Fibroblast of upper back skin (primary cell): Measurements from ENCODE around the gene LGI4.
A peak's percentile ranks its signal among the peaks of the same experiment; 100 is the strongest.

Experiments used
- DNase-seq: peaks from one replicate; pipeline ENCODE4 v3.0.0-alpha.2; 2013

Gene LGI4

GRCh38 chr19:35122687-35123551 lies 11.9 kb downstream of the LGI4 start:
- no peak for DNase-seq

DNA sequence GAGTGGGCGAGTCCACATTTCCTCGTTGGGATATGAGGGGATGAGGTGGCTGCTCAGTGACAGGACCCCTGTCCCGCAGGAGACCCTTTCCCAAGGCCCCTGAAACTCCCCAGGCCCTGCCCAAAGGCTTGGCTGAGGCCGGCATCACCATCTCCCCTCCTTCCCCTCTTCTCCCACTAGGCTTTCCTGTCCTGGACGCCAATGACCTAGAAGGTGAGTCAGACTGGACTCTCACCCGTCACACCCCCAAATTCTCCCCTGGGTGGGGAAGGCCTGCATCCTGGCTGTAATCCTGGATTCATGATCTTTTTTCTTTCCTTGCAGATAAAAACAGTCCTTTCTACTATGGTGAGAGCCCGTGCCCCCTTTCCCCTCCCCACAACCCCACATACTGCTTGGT lies 14.0 kb downstream of the LGI4 start:
- DNase-seq: no peak

DNA sequence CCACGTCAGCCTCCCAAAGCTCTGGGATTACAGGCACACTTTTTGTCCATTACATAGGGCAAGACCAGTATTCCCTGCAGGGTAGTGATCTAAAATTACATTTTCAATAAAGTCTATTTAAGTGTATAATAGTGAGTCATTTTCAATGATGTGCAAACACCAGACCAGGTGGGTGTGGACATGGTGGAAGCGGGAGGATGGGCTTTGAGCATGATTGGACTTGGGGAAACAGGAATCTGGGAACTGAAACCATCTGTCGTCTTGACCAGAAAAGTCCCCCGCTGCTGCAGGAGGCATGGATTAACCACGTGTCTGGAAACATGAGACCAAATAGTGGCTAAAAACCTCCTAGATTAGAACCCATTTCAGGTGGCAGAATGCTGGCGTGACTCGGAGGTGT lies 14.4 kb downstream of the LGI4 start:
- peak; percentile 89 for DNase-seq

DNA sequence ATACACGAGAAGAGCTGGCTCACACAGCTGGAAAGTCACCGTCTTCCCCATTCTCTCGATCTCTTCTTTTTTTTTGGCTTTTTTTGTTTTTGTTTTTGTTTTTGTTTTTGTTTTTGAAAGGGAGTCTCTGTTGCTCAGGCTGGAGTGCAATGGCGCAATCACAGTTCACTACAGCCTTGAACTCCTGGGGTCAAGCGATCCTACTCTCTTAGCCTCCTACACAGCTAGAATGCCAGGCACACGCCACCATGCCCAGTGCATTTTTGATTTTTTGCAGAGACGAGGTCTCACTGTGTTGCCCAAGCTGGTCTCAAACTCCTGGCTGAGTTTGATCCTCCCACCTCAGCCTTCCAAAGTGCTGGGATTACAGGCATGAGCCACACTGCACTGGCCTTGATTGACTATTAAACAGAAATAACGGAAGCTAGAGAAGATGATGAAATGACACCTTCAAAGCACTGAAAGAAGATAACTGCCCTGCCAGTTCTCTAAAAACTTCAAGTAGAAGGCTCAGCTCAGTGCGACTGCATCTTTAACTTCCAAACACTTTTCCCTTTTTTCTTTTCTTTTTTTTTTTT lies 15.2 kb downstream of the LGI4 start:
- DNase-seq: no peak

- no peak for DNase-seq
These were observed 15.8 kb downstream of the LGI4 start for GRCh38 chr19:35119091-35119490.

DNA sequence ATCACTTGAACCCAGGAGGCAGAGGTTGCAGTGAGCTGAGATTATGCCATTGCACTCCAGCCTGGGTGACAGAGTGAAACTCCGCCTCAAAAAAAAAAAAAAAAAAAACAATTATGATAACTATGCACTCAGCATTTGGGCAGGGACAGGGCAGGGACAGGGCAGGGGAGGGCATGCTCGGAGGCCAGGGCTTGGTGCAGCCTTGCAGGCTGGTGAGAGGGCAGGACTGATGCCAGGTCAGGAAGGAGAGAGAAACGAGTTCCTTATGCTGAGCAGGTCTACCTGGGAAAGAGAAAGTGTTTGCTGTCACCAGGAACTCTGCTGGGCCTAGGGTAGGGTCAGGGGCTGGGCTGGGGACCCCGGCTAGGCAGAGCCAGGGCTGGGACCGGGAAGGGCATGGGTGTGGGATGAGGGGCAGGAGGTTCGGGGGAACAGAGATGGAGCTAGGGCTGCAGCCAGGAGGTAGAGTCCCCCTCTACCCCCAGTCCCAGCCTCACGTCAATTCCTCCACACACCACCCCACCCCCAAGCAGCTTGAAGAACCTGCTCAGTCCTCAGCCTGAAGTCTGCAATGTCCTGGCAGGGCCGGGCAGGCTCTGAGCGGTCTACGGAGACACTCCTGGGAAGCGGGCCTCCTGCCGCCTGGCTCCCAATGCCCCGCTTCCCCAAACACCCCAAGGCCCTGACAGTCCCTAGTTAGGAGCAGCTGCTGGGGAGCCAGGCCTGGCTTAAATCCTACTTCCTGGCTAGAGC lies 16.4 kb downstream of the LGI4 start:
- DNase-seq: no peak

GRCh38 chr19:35117799-35118198 lies 17.1 kb downstream of the LGI4 start:
- no peak for DNase-seq

DNA sequence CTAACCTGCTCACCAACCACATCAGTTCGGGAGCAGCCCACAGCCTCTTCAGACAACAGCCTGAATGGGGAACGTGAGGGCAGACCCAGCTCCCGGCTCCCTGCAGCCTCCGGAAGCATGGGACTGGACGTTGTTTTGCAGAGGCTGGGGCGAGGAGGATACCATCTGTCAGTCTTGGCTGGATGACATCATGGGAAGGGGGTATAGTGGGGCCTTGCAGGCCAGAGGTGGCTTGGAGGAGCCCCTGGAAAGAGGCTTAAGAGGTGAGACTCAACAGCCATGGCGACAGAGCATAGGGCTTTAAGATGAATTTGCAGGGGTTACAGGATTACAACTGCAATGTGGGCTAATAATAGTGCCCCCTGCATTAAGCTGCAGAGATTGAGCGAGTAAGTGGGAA lies 17.7 kb downstream of the LGI4 start:
- no peak for DNase-seq

DNA sequence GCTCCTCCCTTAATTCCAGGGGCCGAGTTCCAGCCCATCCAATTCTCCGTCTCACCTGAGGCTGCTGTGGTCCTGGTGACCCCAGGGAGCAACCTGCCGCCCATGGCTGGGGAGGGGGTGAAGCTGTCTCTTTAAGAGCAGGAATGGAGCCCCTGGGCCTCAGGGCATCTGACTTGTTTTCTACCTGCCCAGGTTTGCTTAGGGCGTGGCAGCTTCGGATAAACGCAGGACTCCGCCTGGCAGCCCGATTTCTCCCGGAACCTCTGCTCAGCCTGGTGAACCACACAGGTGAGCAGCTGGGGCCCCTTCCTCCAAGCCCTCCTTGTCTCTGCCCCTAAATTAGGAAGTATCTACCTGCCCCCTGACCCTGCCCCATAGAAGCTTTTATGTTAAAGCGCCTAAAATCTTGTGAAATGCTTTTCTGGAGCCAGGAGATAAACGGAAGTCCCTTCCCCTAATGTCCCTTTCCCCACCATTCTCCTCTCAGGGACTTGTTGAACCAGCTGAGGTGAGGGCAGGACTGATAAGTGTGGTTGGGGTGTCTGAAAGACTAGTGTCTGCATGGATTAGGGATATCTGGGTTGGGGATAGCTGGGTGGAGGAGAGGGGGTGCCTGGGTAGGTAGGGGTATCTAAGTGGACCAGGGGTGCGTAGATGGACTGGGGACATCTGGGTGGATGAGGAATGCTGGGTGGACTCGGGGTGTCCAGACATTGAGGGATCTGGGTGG lies 18.6 kb downstream of the LGI4 start:
- DNase-seq: no peak

DNA sequence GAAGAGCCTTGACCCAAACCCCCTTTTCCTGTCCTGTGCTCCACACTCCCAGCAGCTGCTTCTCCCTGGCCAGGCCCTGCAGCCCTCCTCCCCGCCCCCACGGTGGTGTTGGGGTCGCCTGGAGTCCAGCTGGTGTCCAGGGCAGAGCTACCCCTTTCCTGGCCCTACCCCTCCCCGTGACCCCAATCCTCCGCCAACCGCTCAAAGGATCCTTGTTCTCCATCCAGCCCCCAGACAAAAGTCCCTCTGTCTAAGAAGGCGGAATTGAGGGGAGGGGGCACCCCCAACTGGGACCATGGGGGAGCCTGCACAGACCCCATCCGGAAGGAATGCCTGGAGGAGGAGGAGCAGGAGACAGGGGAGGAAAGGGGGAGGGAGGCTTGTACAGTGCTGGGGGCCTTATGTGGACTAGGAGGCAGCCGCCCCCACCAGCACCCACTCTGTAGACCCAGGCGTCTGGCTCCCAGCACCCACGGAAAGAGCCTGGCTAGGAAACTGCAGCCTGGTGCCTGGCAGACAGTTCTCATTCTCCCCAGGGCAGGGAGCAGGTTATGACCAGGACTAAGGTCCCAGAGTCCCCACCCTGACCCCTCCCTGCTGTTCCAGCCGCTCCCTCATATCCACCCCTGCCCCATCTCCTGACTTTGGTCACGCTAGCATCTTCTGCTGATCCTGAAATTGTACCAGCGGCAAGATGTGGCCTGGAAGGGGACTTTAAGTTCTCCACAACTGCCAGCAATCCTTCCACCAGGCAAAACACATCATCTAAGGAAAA lies 19.5 kb downstream of the LGI4 start, which contains the start of gene FXYD3:
TSS of gene FXYD3 (plus strand) at position 647 of the 775 bp plus-strand sequence. CDS start 3,554 bp downstream, outside the sequence.
- no peak for DNase-seq

- DNase-seq: peak; percentile 48
These were observed 20.3 kb downstream of the LGI4 start for GRCh38 chr19:35114353-35115176.

DNA sequence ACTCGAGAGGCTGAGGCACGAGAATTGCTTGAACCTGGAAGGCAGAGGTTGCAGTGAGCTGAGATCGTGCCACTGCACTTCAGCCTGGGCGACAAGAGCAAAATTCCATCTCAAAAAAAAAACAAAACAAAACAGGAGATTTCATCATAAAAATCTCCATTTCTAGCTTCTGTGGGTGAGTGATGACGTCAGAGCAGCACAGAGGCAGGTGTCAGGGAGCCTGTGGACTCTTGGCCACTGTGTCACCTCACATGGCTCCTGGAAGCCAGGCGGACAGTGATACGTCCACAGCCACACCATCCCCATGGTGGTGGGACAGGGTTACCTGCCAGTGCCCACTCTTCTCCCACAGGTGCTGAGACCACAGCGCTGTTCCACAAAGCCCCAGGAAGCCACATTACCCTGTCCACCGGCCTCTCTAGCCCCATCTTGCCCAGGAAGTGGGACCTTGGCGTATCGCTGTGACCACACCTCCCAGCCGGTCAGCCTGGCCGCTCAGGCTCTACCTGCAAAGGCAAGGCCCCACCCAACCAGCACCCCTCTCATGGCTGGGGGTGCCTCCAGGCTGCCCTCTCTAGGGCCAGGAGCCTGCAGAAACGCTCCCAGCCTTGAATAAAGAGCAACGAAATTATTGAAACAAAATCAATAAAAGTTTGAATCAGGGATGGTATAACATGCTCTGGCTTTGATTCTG lies 21.7 kb downstream of the LGI4 start:
- no peak for DNase-seq

- DNase-seq: no peak
These were observed 23.9 kb downstream of the LGI4 start for GRCh38 chr19:35110974-35111373.

- no peak for DNase-seq
These were observed 25.3 kb downstream of the LGI4 start for GRCh38 chr19:35109395-35110112.

DNA sequence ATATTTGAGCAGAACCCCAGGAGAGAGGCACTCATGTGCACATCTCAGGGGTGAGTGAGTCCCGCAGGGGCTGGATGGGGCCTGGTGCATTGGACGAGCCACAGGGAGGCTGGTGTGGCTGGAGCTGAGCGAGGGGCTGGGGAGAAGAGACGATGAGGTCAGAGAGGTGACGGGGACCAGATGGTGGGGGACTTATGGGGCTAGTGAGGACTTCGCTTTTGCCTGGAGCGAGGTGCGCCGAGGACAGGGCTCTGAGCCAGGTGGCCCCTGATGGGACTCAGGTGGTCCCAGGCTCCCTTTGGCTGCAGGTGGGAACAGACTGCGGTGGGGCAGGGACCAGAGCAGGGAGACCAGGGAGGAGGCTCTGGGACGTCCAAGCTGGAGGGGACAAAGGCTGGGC lies 26.1 kb downstream of the LGI4 start:
- DNase-seq: no peak

- DNase-seq: no peak
These were observed 27.3 kb downstream of the LGI4 start for GRCh38 chr19:35107545-35107944.

GRCh38 chr19:35106898-35107541 lies 27.8 kb downstream of the LGI4 start:
- DNase-seq: no peak

GRCh38 chr19:35106291-35106583 lies 28.6 kb downstream of the LGI4 start:
- no peak for DNase-seq

DNA sequence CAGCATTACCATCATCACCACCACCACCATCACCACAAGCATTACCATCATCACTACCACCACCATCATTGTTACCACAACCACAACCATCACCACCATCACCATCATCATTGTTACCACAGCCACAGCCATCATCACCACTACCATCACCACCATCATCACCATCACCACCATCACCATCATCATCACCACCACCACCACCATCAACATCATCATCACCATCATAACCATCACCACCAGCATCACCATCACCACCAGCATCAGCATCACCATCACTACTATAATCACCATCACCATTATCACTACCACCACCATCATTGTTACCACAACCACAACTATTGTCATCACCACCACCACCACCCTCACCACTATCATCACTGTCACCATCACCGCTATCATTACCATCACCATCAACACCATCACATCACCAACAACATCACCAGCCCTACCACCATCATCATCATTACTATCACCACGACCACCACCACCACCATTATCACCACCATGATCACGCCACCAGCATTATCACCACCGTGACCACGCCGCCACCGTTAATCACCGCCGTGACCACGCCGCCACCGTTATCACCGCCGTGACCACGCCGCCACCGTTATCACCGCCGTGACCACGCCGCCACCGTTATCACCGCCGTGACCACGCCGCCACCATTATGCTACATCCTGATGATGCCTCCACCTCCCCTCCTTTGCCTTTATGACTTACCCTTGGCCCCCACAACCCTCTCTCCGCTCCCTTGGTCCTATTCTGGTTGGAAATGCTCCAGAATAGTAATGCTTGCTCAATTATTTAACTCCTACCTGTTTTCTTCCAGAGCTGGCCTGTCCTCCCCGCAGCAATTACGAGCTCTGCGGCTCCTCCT lies 29.2 kb downstream of the LGI4 start:
- DNase-seq: no peak
